Right atrium auricular region (tissue), 2 donors: ENCODE data around the gene PRMT2. TPM values are rescaled to one million over a fixed set of nuclear protein-coding genes. Genes with fewer than 3 reads are reported as not detected.

Experiments used
- DNase-seq: peaks from one replicate; pipeline ENCODE4 v3.0.0-alpha.2; 2019; ENCODE audit warnings: low spot score
- H3K27ac ChIP-seq, 2 donors: fragments of 200-600 bp; sonication (generic); 1 replicate in 1 of 2; 2 replicates in 1 of 2; pipeline ENCODE4 v1.5.1; 2016 to 2019
- H3K27me3 ChIP-seq, 2 donors: fragments of 200-600 bp; sonication (generic); one replicate each; pipeline versions ENCODE4 v1.5.1 to v1.6.0; 2017 to 2019
- H3K36me3 ChIP-seq: fragments of 200-600 bp; sonication (generic); one replicate; pipeline ENCODE4 v1.5.1; 2016
- H3K4me1 ChIP-seq, 2 donors: fragments of 200-600 bp; sonication (generic); one replicate each; pipeline versions ENCODE4 v1.5.1 to v1.6.0; 2017 to 2019
- H3K4me3 ChIP-seq, 2 donors: fragments of 200-600 bp; sonication (generic); 1 replicate in 1 of 2; 2 replicates in 1 of 2; pipeline ENCODE4 v1.5.1; 2017 to 2019; ENCODE audit warnings: mild to moderate bottlenecking in 1 of 2, moderate library complexity in 1 of 2
- H3K9me3 ChIP-seq, 2 donors: fragments of 200-600 bp; sonication (generic); one replicate each; pipeline ENCODE4 v1.5.1; 2019
- CTCF ChIP-seq, 2 donors: fragments of 200-600 bp; sonication (generic); IDR thresholded peaks; one replicate each; pipeline ENCODE4 v1.5.1; 2019; ENCODE audit warnings: antibody characterized with exemption in 2 of 2
- total RNA-seq, 2 donors: library from RNA; depleted of rRNA; stranded (reverse); fragments of >200 nt; gene quantifications; one replicate each; pipeline ENCODE4 v1.1.0, GENCODE V29; 2016

Gene PRMT2
- total RNA-seq, 2 donors from 2014 or later = 36.7 to 60.5 TPM

GRCh38 chr21:46618738-46619379, 16.6 kb upstream of the PRMT2 start:
- H3K4me1 ChIP-seq = no peaks in the 10 kb centered on the region
- H3K27me3 ChIP-seq = no peaks in the 10 kb centered on the region
- no peaks in the 10 kb centered on the region for H3K36me3 ChIP-seq
- TF ChIP-seq CTCF (IDR thresholded peaks at IDR 0.05) = no peak
- H3K9me3 ChIP-seq = no peaks in the 10 kb centered on the region
- H3K4me3 ChIP-seq = no peak overlapping the region
- DNase-seq = no peak
- no peak overlapping the region for H3K27ac ChIP-seq

- Histone ChIP-seq H3K4me1 (no peaks in the 10 kb centered on the region), H3K27me3 (no peaks in the 10 kb centered on the region), H3K4me3 (no peak overlapping the region), H3K36me3 (no peaks in the 10 kb centered on the region), H3K9me3 (peaks cover 0 to under 1% of the 10 kb centered on the region in 2 donors), H3K27ac (no peak overlapping the region)
- DNase-seq = no peak
- TF ChIP-seq CTCF (IDR thresholded peaks at IDR 0.05) = no peak
Observed at GRCh38 chr21:46619846-46620245, 15.6 kb upstream of the PRMT2 start.

- no peak for DNase-seq
- Histone ChIP-seq H3K27me3 (no peaks in the 10 kb centered on the region), H3K36me3 (no peaks in the 10 kb centered on the region), H3K27ac (peak overlapping the region in 1 of 2 donors; percentile 45), H3K9me3 (peaks cover 0 to 10% of the 10 kb centered on the region in 2 donors), H3K4me3 (no peak overlapping the region), H3K4me1 (no peaks in the 10 kb centered on the region)
- no peak for TF ChIP-seq CTCF (IDR thresholded peaks at IDR 0.05)
Observed at GRCh38 chr21:46620846-46621245, 14.6 kb upstream of the PRMT2 start.

GRCh38 chr21:46621457-46622182, 13.9 kb upstream of the PRMT2 start:
- DNase-seq = no peak
- H3K4me3 ChIP-seq = no peak overlapping the region
- H3K27ac ChIP-seq = peak overlapping the region in 1 of 2 donors; percentile 45
- H3K36me3 ChIP-seq = no peaks in the 10 kb centered on the region
- H3K9me3 ChIP-seq = peaks cover 0 to 18% of the 10 kb centered on the region in 2 donors
- TF ChIP-seq CTCF (IDR thresholded peaks at IDR 0.05) = no peak
- H3K4me1 ChIP-seq = no peaks in the 10 kb centered on the region
- no peaks in the 10 kb centered on the region for H3K27me3 ChIP-seq

GRCh38 chr21:46622226-46622625, 13.2 kb upstream of the PRMT2 start:
- Histone ChIP-seq H3K27ac (peak overlapping the region in 1 of 2 donors; percentile 45), H3K4me1 (no peaks in the 10 kb centered on the region), H3K9me3 (peaks cover 0 to 20% of the 10 kb centered on the region in 2 donors), H3K27me3 (no peaks in the 10 kb centered on the region), H3K4me3 (no peak overlapping the region), H3K36me3 (no peaks in the 10 kb centered on the region)
- no peak for DNase-seq
- no peak for TF ChIP-seq CTCF (IDR thresholded peaks at IDR 0.05)
